Loucy (cell line): Measurements from ENCODE around the gene PTPRB.

Experiments used
- H2AFZ ChIP-seq: fragments of 200-600 bp; sonication (generic); 2 replicates; pipeline ENCODE4 v1.6.0; 2016; ENCODE audit warnings: antibody characterized with exemption, mild to moderate bottlenecking, low read length, moderate library complexity
- H3F3A ChIP-seq: fragments of 200-600 bp; 2 replicates; pipeline ENCODE4 v1.6.0; 2016; ENCODE audit warnings: antibody characterized with exemption, low read depth, mild to moderate bottlenecking
- H3K27me3 ChIP-seq: fragments of 200-600 bp; sonication (generic); 2 replicates; pipeline ENCODE4 v1.6.1; 2014; ENCODE audit warnings: low read length, mild to moderate bottlenecking; ENCODE audit not compliant: insufficient read depth, poor library complexity, severe bottlenecking
- H3K36me3 ChIP-seq: fragments of 200-600 bp; sonication (generic); 2 replicates; pipeline ENCODE4 v1.6.1; 2016; ENCODE audit warnings: low read length; ENCODE audit not compliant: insufficient read depth
- H3K4me1 ChIP-seq: fragments of 200-600 bp; sonication (generic); 2 replicates; pipeline ENCODE4 v1.5.1; 2014; ENCODE audit warnings: low read length, mild to moderate bottlenecking; ENCODE audit not compliant: insufficient read depth, poor library complexity, severe bottlenecking
- H3K4me2 ChIP-seq: fragments of 200-600 bp; sonication (generic); 2 replicates; pipeline ENCODE4 v1.6.0; 2014; ENCODE audit warnings: antibody characterized with exemption, low read length, low read depth, mild to moderate bottlenecking; ENCODE audit not compliant: poor library complexity, severe bottlenecking
- H3K4me3 ChIP-seq: fragments of 200-600 bp; sonication (generic); 2 replicates; pipeline ENCODE4 v1.5.1; 2014; ENCODE audit warnings: low read length, mild to moderate bottlenecking, mixed read lengths; ENCODE audit not compliant: poor library complexity, severe bottlenecking
- H3K79me2 ChIP-seq: fragments of 200-600 bp; sonication (generic); 2 replicates; pipeline ENCODE4 v1.6.1; 2014; ENCODE audit warnings: low read length; ENCODE audit not compliant: insufficient read depth
- H3K9ac ChIP-seq: fragments of 200-600 bp; sonication (generic); 2 replicates; pipeline ENCODE4 v1.6.0; 2014; ENCODE audit warnings: mild to moderate bottlenecking, low read depth, low read length, moderate library complexity; ENCODE audit not compliant: poor library complexity, severe bottlenecking
- H3K9me2 ChIP-seq: fragments of 200-600 bp; sonication (generic); replicated peaks from 2 replicates; pipeline ENCODE4 v1.6.1; 2016; ENCODE audit warnings: low read depth, low read length, mixed read lengths
- H3K9me3 ChIP-seq: fragments of 200-600 bp; sonication (generic); 2 replicates; pipeline ENCODE4 v1.6.1; 2014; ENCODE audit warnings: mild to moderate bottlenecking, antibody characterized with exemption, low read length, low read depth; ENCODE audit not compliant: insufficient read depth
- H4K20me1 ChIP-seq: fragments of 200-600 bp; sonication (generic); 2 replicates; pipeline ENCODE4 v1.6.0; 2014; ENCODE audit warnings: antibody characterized with exemption, low read length, mild to moderate bottlenecking; ENCODE audit not compliant: insufficient read depth, poor library complexity, severe bottlenecking
- EZH2phosphoT487 ChIP-seq: fragments of 200-600 bp; IDR thresholded peaks from 2 replicates; pipeline ENCODE4 v1.6.1; 2018; ENCODE audit warnings: antibody characterized with exemption, mild to moderate bottlenecking, moderate library complexity, borderline replicate concordance
- TF ChIP-seq, protein P1 (sequence below): fragments of 200-600 bp; sonication (generic); conservative IDR thresholded peaks from 2 replicates; pipeline ENCODE4 v1.5.1; 2014; ENCODE audit warnings: mild to moderate bottlenecking, antibody characterized with exemption, low read length

The PTPRB gene

DNA sequence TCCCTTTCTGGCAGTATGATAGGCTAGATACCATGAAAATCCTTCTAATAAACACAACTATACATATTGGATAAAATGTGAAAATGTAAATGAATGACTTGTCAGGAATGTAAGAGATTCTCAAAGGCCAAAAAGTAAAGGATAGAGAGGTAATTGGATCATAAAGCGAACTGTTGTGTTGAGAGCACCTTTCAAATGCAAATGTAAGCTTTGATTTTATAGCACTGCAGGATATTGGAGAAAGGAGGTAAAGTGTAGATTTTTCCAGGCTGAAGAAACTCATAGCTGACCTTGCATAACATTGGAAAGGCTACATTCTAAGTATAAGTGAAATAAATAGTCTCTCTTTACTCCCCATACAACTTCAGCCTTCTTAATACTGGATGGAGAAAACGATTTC, 54.0 kb downstream of the PTPRB start:
- no peaks in the 10 kb centered on the region for H4K20me1 ChIP-seq

DNA sequence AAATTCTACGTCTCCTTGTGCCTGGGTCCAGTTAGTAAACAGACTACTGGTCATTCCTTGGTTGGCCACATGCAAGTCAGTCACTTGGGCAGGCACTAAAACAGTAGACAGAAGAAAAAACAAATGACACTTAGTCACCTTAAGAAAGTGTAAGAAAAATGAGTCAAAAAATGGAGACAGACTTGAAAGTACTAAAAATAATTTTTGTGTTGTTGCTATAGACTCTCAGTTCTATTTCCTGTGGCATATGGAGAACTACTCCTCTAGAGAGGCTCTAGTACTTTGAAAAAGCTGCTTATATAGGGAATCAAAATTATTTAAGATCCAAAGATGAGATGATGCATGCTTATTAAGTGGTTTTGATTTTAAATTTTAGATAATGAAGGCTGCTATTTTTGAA, 56.0 kb downstream of the PTPRB start:
- H3K9ac ChIP-seq, result no peak overlapping the region
- no peak overlapping the region for H3K4me3 ChIP-seq
- no peaks in the 10 kb centered on the region for H3F3A ChIP-seq
- no peaks in the 10 kb centered on the region for H3K27me3 ChIP-seq
- H3K4me1 ChIP-seq, result no peaks in the 10 kb centered on the region
- H3K9me2 ChIP-seq, result no peaks in the 10 kb centered on the region
- TF ChIP-seq, protein P1, sequence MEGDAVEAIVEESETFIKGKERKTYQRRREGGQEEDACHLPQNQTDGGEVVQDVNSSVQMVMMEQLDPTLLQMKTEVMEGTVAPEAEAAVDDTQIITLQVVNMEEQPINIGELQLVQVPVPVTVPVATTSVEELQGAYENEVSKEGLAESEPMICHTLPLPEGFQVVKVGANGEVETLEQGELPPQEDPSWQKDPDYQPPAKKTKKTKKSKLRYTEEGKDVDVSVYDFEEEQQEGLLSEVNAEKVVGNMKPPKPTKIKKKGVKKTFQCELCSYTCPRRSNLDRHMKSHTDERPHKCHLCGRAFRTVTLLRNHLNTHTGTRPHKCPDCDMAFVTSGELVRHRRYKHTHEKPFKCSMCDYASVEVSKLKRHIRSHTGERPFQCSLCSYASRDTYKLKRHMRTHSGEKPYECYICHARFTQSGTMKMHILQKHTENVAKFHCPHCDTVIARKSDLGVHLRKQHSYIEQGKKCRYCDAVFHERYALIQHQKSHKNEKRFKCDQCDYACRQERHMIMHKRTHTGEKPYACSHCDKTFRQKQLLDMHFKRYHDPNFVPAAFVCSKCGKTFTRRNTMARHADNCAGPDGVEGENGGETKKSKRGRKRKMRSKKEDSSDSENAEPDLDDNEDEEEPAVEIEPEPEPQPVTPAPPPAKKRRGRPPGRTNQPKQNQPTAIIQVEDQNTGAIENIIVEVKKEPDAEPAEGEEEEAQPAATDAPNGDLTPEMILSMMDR, result no peak
- no peak for TF ChIP-seq EZH2phosphoT487
- no peaks in the 10 kb centered on the region for H3K9me3 ChIP-seq
- no peak overlapping the region for H3K4me2 ChIP-seq
- H3K36me3 ChIP-seq, result no peaks in the 10 kb centered on the region
- H2AFZ ChIP-seq, result no peak overlapping the region
- no peaks in the 10 kb centered on the region for H3K79me2 ChIP-seq
- H4K20me1 ChIP-seq, result no peaks in the 10 kb centered on the region

More for the DNA sequence above, 54.0 kb downstream of the PTPRB start:
- H3K79me2 ChIP-seq, result no peaks in the 10 kb centered on the region
- no peaks in the 10 kb centered on the region for H3K4me1 ChIP-seq
- H3K9ac ChIP-seq, result no peak overlapping the region
- no peak overlapping the region for H3K4me3 ChIP-seq
- H3K4me2 ChIP-seq, result no peak overlapping the region
- TF ChIP-seq EZH2phosphoT487, result no peak
- TF ChIP-seq, protein P1, result no peak
- H3F3A ChIP-seq, result no peaks in the 10 kb centered on the region
- H3K9me2 ChIP-seq, result no peaks in the 10 kb centered on the region
- H2AFZ ChIP-seq, result no peak overlapping the region
- H3K36me3 ChIP-seq, result no peaks in the 10 kb centered on the region
- H3K9me3 ChIP-seq, result no peaks in the 10 kb centered on the region
- H3K27me3 ChIP-seq, result no peaks in the 10 kb centered on the region

DNA sequence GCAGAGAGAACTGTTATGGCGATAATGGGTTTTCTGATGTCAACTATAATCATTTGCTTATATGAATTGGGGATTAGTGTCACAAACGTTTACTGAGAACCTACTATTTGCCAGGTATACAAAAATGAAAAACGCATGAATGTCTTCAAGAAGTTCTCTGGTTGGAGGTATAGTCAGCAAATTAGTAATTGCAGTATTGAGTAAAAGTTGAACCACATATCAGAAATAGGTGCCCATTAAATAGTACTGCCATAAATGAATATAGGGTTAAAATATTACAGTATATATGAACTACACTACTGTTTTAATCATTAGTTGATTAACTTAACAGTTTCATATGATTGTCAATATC, 60.0 kb downstream of the PTPRB start:
- H3K79me2 ChIP-seq, result no peaks in the 10 kb centered on the region
- H3K4me1 ChIP-seq, result no peaks in the 10 kb centered on the region
- H3K4me3 ChIP-seq, result no peak overlapping the region
- H3K9me3 ChIP-seq, result no peaks in the 10 kb centered on the region
- H3K36me3 ChIP-seq, result no peaks in the 10 kb centered on the region
- no peak for TF ChIP-seq EZH2phosphoT487
- TF ChIP-seq, protein P1, result no peak
- H4K20me1 ChIP-seq, result no peaks in the 10 kb centered on the region
- no peak overlapping the region for H3K4me2 ChIP-seq
- H3F3A ChIP-seq, result no peaks in the 10 kb centered on the region
- H3K27me3 ChIP-seq, result no peaks in the 10 kb centered on the region
- no peaks in the 10 kb centered on the region for H3K9me2 ChIP-seq
- H2AFZ ChIP-seq, result no peak overlapping the region
- no peak overlapping the region for H3K9ac ChIP-seq
